Activated CD8-positive, alpha-beta memory T cell treated with anti-CD3 and anti-CD28 coated beads, Interleukin-2, amount 50 U/mL, for 24 hours (primary cell): ENCODE results near the gene SNRNP200.

Experiments
- DNase-seq: peaks from one replicate; pipeline ENCODE4 v3.0.0-alpha.2; 2020; ENCODE audit errors: extremely low read depth

SNRNP200 gene

GRCh38 chr2:96305091-96305978 lies at the start of gene SNRNP200:
Gene SNRNP200 (minus strand): TSS chr2:96305546. CDS start chr2:96305437, 109 bp downstream.
- DNase-seq, result peak; percentile 79

GRCh38 chr2:96354492-96354891 lies 49.1 kb upstream of the SNRNP200 start:
- DNase-seq, result no peak

- no peak for DNase-seq
Measured at GRCh38 chr2:96353606-96354101, 48.3 kb upstream of the SNRNP200 start.

- no peak for DNase-seq
Measured at GRCh38 chr2:96353032-96353561, 47.8 kb upstream of the SNRNP200 start.

- no peak for DNase-seq
Measured at GRCh38 chr2:96347395-96347794, 42.0 kb upstream of the SNRNP200 start.

- no peak for DNase-seq
Measured at GRCh38 chr2:96345868-96346462, 40.6 kb upstream of the SNRNP200 start.

- no peak for DNase-seq
Measured at GRCh38 chr2:96345438-96345837, 40.1 kb upstream of the SNRNP200 start.

GRCh38 chr2:96344011-96344410 lies 38.7 kb upstream of the SNRNP200 start:
- no peak for DNase-seq

GRCh38 chr2:96342085-96342484 lies 36.7 kb upstream of the SNRNP200 start:
- no peak for DNase-seq

- DNase-seq, result no peak
Measured at GRCh38 chr2:96341641-96342040, 36.3 kb upstream of the SNRNP200 start.

GRCh38 chr2:96340493-96341414 lies 35.4 kb upstream of the SNRNP200 start:
- no peak for DNase-seq

- no peak for DNase-seq
Measured at GRCh38 chr2:96336873-96337272, 31.5 kb upstream of the SNRNP200 start.

GRCh38 chr2:96336104-96336775 lies 30.9 kb upstream of the SNRNP200 start:
- DNase-seq, result no peak

GRCh38 chr2:96333708-96334107 lies 28.4 kb upstream of the SNRNP200 start:
- DNase-seq, result no peak

GRCh38 chr2:96330407-96330806 lies 25.1 kb upstream of the SNRNP200 start:
- no peak for DNase-seq

- no peak for DNase-seq
Measured at GRCh38 chr2:96329874-96330273, 24.5 kb upstream of the SNRNP200 start.

- DNase-seq, result no peak
Measured at GRCh38 chr2:96329456-96329855, 24.1 kb upstream of the SNRNP200 start.

GRCh38 chr2:96326990-96327820 lies 21.9 kb upstream of the SNRNP200 start:
- no peak for DNase-seq

- no peak for DNase-seq
Measured at GRCh38 chr2:96326564-96326963, 21.2 kb upstream of the SNRNP200 start.

GRCh38 chr2:96325884-96326255 lies 20.5 kb upstream of the SNRNP200 start:
- no peak for DNase-seq
